ENCODE data around the gene NUDC.

Gene NUDC

DNA sequence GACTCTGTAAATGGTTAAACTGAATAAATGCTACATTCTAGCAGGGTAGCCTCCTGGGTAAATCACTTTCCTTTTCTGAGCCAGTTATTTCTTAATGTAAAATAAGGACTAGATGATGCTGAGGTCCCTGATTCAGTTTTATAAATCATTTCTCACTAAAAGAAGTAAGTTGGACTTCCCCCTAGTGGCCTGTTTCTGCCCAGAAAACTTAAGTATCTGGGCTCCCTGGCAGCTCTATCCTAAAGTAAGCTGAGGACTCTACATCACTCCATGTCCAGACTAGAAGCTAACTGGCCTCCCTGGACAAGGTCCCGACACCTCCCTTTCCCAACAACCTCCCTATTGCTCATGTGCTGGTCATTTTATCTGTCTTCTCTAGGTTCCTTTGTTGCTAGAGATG is 34.4 kb upstream of the NUDC start:
- no peak overlapping the region for H3K4me3 ChIP-seq (ENCODE audit: low read length)
- peak; percentile 59 for DNase-seq (ENCODE audit: low read depth)
- TF ChIP-seq, protein P1, sequence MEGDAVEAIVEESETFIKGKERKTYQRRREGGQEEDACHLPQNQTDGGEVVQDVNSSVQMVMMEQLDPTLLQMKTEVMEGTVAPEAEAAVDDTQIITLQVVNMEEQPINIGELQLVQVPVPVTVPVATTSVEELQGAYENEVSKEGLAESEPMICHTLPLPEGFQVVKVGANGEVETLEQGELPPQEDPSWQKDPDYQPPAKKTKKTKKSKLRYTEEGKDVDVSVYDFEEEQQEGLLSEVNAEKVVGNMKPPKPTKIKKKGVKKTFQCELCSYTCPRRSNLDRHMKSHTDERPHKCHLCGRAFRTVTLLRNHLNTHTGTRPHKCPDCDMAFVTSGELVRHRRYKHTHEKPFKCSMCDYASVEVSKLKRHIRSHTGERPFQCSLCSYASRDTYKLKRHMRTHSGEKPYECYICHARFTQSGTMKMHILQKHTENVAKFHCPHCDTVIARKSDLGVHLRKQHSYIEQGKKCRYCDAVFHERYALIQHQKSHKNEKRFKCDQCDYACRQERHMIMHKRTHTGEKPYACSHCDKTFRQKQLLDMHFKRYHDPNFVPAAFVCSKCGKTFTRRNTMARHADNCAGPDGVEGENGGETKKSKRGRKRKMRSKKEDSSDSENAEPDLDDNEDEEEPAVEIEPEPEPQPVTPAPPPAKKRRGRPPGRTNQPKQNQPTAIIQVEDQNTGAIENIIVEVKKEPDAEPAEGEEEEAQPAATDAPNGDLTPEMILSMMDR (IDR thresholded peaks at IDR 0.05; ENCODE audit: insufficient read depth, low read depth, low read length, missing control alignments), result peak; percentile 59

DNA sequence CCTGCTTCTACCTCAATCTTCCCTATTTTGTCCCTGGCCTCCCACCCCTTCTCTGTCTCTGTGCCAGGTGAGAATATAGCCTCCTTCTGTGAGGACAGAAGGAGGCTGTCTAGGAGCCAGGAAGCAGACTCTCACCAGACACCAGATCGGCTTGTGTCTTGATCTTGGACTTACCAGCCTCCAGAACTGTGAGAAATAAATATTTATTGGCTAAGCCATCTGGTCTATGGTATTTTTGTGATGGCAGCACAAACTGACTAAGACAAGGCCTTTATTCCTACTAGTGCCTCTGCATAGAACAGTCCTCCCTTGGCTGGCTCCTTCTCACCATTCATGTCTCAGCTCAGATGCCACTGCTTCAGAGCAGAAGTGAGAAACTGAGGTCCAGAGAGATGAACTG is 33.3 kb upstream of the NUDC start:
- TF ChIP-seq, protein P1 (IDR thresholded peaks at IDR 0.05; ENCODE audit: insufficient read depth, low read depth, low read length, missing control alignments), result no peak
- no peak overlapping the region for H3K4me3 ChIP-seq (ENCODE audit: low read length)
- DNase-seq (ENCODE audit: low read depth), result no peak

DNA sequence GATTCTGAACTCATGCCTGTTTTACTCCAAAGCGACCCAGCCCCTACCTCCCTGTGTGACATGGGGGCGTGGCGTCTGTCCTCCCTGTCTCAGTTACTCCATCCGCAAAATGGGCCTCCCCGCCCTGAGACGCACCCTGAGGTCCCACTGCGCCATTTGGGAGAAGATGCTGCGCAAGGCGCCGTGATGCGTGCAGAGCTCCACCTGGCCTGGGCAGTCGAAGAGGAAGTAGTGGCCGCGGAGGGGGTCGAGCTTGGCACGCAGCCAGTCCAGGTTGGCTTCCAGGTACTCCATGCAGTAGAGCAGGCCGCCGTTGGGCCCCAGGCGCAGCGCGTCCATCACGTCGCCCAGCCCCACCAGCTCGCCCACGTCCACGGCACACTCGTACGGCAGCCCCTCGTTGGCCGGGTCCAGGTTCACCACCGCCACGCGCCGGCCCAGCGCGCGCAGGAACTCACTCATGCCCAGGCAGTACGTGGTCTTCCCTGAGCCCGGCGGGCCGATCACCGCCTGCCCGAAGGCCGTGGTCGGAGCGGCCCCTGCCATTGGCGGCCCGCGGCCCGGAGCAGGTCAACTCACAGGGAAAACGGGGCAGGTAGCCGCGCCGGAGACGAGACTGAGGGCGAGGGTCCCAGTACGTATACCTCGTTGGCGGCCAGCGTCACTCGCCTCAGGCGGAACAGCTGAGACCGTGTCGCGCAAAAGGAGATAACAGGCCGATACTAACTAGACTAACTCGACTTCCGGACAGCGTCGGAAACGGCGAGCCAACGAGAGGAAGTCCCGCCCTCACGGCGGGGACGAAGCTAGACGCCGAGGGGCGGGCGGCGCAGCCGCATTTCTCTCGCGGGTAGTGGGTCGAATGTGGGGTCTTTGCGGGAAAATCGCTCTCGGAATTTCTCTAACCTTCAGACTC is 31.7 kb upstream of the NUDC start, which contains the start of gene GPN2:
TSS of gene GPN2 (minus strand) at position 733 of the 916 bp plus-strand sequence. CDS start at position 546, 187 bp downstream.
- peak; percentile 75 for DNase-seq (ENCODE audit: low read depth)
- TF ChIP-seq, protein P1 (IDR thresholded peaks at IDR 0.05; ENCODE audit: insufficient read depth, low read depth, low read length, missing control alignments), result no peak
- peak within 1 kb of the TSS; percentile 81 for H3K4me3 ChIP-seq (ENCODE audit: low read length)

DNA sequence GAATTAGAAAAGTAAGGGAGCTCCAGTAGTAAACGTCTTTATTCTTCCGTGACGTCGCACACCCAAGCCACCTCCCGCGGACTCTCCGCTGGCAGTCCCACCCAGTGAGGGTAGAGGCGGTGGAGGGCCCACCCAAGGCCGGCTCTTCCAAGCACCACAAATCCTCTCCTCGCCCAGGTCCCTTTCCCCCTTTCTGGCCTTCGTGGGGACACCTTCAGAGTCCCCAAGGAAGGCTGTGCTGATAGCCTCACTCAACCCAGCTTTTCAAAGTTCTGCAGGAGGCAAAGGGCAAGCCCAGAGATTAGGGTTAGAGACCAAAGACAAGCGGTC is 31.1 kb upstream of the NUDC start:
- no peak for DNase-seq (ENCODE audit: low read depth)
- H3K4me3 ChIP-seq (ENCODE audit: low read length), result peak overlapping the region; percentile 81
- TF ChIP-seq, protein P1 (IDR thresholded peaks at IDR 0.05; ENCODE audit: insufficient read depth, low read depth, low read length, missing control alignments), result no peak

DNA sequence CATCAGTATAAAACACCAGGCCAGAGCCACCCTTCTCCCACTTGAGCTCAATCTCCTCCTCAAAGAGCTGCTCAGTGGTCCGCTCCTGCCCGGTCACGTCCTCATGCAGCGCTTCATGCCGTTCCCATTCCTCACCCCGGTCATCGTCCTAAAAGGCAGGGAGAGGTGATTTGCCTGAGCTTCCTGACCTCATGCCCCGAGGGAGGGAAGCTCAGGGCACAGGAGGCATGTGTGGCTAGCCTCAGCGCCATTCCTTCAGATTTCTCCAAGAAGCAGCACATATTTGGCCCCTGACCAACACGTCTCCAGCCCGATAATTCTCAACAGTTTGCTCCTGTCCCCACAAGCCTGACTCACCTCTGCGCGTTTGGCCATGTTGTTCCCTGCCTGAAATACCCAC is 27.3 kb upstream of the NUDC start:
- TF ChIP-seq, protein P1 (IDR thresholded peaks at IDR 0.05; ENCODE audit: insufficient read depth, low read depth, low read length, missing control alignments), result no peak
- H3K4me3 ChIP-seq (ENCODE audit: low read length), result no peak overlapping the region
- DNase-seq (ENCODE audit: low read depth), result peak; percentile 89

DNA sequence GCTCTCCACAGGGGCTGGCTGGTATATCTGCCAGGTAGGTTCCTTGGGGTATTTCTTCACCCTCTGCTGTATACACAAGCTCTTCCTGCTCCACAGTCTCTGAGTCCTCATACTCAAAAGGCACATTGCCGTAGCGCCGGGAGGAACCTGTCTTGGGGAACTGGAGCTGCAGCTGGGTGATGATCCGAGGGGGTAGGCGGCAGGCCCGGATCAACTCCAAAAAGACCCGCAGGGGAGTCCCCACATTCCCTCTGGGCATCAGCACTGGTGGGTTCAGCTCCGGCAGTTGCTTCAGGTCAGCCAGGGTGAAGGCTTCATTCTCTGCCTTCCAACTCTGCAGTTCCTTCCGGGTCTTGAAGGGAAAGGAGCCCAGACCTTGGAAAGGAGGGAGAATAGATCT is 24.2 kb upstream of the NUDC start:
- H3K4me3 ChIP-seq (ENCODE audit: low read length), result no peak overlapping the region
- no peak for DNase-seq (ENCODE audit: low read depth)
- TF ChIP-seq, protein P1 (IDR thresholded peaks at IDR 0.05; ENCODE audit: insufficient read depth, low read depth, low read length, missing control alignments), result no peak

Data from epithelial cell of esophagus (primary cell).